HG03558 (cell line): ENCODE measurements around the gene RSRC1.
A peak's percentile ranks its signal among the peaks of the same experiment; 100 is the strongest.
"Not testable (repeated sequence)": the region's sequence is repeated elsewhere in the genome, so short reads cannot be mapped to it uniquely, and the experiment has no call there.

Experiments used
- ATAC-seq: cut with Tn5 transposase; IDR thresholded peaks from one replicate; pipeline ENCODE4 v1.9.1; 2021; ENCODE audit warnings: moderate number of reproducible peaks; ENCODE audit not compliant: unreplicated experiment; ENCODE audit errors: extremely low read depth

RSRC1 gene

DNA sequence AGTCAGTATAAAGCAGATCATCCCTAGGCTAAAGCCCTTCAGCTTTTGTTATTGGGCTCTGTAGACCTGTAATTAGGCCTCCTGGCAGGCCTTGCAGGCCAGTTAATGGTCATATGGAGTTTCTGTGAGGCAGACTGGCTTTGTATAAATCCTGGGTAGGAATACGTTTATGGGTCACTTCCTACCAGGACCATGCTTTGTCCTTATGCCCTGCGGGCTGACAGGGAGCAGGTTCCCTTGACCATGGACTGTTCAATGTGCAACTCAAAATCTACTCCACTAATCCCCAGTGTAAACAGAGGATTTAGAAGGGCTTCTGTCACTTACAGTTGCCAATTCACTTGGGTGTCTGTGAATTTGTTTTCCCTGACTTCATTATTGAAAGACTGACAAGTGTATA, 258.4 kb downstream of the RSRC1 start:
- ATAC-seq, result no peak

GRCh38 chr3:158369279-158369678, 259.4 kb downstream of the RSRC1 start:
- ATAC-seq, result no peak

GRCh38 chr3:158379517-158379916, 269.6 kb downstream of the RSRC1 start:
- ATAC-seq, result no peak

DNA sequence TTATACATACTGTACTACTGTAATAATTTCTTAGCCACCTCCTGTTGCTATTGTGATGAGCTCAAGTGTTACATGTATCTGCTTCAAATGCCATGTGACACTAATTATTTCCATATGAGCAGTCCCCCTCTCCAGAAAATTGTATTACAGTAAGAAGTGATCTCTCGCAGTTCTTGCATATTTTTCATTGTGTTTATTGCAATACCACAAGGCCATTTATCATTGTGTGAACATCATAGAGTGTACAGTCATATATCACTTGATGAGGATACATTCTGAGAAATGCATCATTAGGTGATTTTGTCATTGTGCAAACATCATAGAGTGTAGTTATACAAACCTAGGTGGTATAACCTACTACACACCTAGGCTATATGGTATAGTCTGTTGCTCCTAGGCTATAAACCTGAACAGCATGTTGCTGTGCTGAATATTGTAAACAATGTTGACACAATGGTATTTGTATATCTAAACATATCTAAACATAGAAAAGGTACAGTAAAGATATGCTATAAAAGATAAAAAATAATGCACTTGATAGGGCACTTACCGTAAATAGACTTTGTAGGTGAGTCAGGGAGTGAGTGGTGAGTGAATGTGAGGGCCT, 271.5 kb downstream of the RSRC1 start:
- ATAC-seq, result no peak

DNA sequence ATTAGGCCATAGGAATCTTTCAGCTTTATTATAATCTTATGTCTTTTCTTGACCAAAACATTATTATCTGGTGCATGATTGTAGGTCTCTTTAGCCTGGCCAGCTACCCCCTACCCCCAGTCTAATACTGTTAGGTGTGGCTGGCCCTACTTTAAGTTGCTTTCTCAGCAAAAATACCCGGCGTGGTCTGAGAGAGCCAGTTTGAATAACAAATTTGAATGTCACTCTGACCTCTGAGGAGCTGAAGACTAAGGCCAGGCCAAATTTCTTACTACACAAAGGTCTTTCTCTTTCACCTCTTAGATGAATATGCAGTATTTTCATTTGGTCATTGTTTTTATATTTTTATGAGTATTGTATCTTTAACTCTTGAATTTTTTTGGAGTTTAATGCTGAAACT, 272.6 kb downstream of the RSRC1 start:
- ATAC-seq, result no peak

- peak; percentile 89 for ATAC-seq
Observed at GRCh38 chr3:158384019-158384418, 274.1 kb downstream of the RSRC1 start.

DNA sequence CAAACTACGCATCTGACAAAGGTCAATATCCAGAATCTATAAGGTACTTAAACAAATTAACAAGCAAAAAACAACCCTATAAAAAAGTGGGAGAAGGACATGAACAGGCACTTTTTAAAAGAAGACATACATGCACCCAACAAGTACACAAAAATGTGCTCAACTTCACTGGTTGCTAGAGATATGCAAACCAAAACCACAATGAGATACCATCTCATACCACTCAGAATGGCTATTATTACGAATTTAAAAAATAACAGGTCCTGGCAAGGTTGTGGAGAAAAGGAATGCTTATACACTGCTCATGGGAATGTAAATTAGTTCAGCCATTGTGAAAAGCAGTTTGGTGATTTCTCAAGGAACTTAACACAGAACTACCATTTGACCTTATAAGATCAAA, 285.5 kb downstream of the RSRC1 start:
- ATAC-seq, result no peak

DNA sequence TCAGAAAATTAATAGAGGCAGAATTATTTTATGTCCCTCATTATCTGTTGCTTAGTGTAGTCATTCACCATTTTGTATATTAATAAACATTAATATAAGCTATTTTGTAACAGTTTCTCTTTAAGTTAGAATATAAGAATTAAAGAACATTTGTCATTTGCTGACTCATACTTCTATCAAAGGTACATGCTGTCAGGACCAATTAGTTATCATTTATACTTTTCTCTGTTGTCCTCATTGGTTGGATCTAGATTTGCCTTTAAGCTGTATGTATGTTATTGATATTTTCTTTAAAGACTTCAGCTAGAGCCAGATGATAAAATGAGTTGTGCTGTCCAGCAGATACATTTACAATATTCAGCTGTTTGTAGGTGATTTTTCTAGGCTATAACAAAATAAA, 292.7 kb downstream of the RSRC1 start:
- no peak for ATAC-seq

- no peak for ATAC-seq
Observed at GRCh38 chr3:158403013-158403412, 293.1 kb downstream of the RSRC1 start.

GRCh38 chr3:158404131-158404718, 294.3 kb downstream of the RSRC1 start:
- ATAC-seq, result no peak

DNA sequence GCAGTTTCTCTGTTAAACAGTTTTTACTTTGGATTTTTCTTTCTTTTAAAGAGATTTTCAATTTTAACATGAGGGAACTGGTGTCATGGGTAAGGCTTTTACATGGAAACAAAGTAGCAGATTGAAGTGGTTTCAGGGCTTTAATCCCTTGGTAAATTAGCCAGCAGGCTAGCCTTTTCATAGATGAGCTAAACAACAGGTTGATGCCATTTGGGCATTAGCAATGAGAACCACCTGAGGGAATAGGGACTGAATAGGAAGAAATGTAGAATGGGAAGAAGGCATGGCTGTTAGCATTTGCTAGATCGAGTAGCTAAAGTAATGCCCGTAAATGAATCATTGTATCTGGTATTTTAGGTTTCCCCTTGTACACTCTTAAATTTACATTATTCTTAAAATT, 295.6 kb downstream of the RSRC1 start:
- no peak for ATAC-seq

DNA sequence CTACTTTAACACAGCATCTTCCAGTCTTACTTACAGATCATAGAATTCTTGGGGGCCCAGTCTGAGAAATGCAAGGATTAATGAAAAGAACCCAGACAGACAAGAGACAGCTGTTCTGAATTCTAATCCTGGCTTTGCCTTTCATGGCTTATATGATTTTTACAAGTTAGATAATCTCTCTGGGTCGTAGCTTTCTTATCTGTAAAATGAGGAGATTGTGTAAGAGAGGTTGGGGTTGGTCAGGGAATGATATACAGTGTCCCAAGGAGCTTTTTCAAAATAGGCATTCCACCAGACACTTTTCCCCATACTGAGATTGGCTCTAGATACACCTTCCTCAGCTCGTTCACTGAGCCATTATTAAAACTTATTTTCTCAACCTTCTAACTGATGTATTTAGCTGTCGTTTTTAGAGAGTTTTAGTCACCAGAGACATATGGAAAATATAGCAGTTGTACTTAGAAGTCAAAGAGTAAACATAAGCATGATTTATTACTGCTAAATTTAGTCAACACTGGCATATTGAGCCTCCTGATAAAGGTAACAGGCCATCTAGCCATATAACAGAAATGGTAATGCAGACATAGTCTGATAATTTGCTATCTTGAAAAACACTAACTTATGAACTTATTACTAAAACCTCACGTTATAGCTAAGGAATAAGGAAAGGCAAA, 298.1 kb downstream of the RSRC1 start:
- ATAC-seq, result no peak

- not testable (repeated sequence) for ATAC-seq
Observed at GRCh38 chr3:158408518-158408897, 298.6 kb downstream of the RSRC1 start.

- ATAC-seq, result no peak
Observed at GRCh38 chr3:158418035-158418434, 308.1 kb downstream of the RSRC1 start.

GRCh38 chr3:158419820-158420653, 310.1 kb downstream of the RSRC1 start:
- ATAC-seq, result no peak

DNA sequence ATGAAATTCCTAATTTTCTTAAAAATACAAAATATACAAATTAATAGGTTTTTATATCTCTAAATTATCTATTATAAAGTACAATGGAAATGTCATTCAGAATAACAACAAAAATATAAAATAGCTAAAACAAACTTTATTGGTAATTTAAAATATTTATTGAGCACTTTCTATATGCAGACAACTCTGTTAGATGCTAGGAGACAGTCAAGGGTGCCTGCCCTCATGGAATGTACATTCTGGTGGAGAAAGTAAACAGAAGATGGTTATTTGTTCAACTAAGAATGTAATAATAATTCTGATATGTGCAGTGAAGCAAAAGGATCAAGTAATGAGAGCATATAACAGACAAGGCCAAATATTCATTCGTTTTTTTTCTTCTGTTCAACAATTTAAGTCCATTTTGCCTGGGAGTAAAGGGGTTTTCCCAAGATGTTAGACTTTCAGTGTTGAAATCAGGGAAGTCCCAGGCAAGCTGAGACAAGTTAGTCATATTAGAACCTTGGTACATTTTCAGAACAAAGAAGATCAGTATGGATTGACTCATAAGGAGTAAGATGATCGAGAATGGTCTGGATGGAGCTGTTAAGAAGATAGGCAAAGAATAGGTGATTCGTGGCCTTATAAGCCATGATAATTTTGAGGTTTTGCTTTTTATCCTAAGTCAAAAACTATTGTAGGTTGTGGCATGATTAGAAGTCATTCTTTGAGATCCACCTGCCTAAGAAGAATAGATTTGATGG, 310.9 kb downstream of the RSRC1 start:
- ATAC-seq, result peak; percentile 97

DNA sequence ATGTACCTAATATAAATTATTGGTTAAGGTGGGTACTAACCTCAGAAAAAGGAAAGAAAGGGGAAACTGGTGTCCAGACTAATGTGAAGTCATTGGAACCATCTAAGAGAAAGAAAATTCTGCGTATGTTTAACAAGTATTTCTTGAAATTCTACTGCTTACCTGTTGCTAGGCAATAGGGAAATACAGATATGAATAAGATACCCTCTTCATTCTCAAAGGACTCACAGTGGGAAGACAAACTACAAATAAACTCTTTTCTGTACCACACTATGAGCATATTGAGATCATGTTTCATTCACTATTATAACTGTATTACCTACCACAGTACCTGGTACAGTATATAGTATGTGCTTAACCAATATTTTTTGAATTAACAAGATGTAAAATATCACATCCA, 320.6 kb downstream of the RSRC1 start:
- no peak for ATAC-seq

- ATAC-seq, result no peak
Observed at GRCh38 chr3:158430968-158431367, 321.1 kb downstream of the RSRC1 start.

DNA sequence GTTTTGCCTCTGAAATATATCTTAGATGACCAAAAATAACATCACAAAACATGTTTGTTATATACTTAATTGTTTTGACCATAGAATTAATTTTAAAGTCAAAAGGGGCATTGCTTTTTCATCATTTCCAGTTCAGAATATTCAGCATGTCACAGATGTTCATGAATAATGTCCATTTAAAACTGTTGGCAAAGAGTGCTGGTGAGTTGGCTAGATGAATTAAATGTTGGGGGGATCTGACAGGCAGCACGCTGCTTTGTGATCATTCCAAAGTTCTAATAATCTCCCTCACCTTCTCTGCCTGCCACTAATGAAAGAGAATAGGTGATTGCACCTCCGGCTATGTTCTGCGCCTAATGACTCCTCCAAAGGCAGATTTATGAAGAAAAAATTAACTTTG, 321.9 kb downstream of the RSRC1 start:
- ATAC-seq, result no peak

DNA sequence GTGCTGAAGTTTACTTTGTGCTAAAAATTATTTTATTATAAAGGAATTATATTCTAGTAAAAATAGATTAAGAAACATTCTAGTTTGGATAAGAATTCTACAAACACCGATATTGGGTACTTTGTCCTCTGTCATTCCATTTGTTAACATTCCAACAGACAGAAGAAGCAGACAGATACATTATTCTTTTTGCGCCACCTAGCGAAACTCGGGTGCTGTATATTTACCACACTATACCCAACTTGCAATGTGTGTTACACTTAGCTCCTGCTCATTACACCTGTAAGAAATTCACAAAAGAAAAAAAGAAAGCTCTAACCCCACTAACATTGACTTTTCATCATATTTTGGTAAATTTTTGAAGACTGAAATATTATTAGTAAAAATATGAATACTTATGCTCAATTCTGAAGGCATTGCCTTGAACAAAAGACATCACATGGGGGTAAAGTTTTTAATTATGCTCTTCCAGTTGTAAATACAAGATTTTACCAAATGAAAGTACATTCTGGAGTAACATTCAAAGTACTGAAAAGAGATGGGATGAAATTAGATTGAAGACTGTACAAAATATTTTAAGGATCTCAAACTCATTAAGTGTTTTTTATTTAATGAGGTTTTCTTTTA, 324.6 kb downstream of the RSRC1 start:
- peak; percentile 83 for ATAC-seq
